GM21737 (cell line): Measurements from ENCODE around the gene GCN1.
"Not testable (repeated sequence)": the region's sequence is repeated elsewhere in the genome, so short reads cannot be mapped to it uniquely, and the experiment has no call there.

Source experiments
- ATAC-seq: cut with Tn5 transposase; IDR thresholded peaks from one replicate; pipeline ENCODE4 v1.9.1; 2021; ENCODE audit warnings: mild to moderate bottlenecking, moderate library complexity; ENCODE audit not compliant: unreplicated experiment

The GCN1 gene

GRCh38 chr12:120214626-120215356 is 20.3 kb upstream of the GCN1 start:
- ATAC-seq, result no peak

- ATAC-seq, result no peak
These were observed 19.2 kb upstream of the GCN1 start for GRCh38 chr12:120213758-120214157.

GRCh38 chr12:120213182-120213581 is 18.7 kb upstream of the GCN1 start:
- ATAC-seq, result not testable (repeated sequence)

GRCh38 chr12:120212301-120212700 is 17.8 kb upstream of the GCN1 start:
- no peak for ATAC-seq

- no peak for ATAC-seq
These were observed 17.4 kb upstream of the GCN1 start for GRCh38 chr12:120211904-120212283.

GRCh38 chr12:120211243-120211903 is 16.9 kb upstream of the GCN1 start:
- ATAC-seq, result no peak

GRCh38 chr12:120209851-120210250 is 15.3 kb upstream of the GCN1 start:
- no peak for ATAC-seq

- no peak for ATAC-seq
These were observed 12.7 kb upstream of the GCN1 start for GRCh38 chr12:120207227-120207626.

GRCh38 chr12:120206781-120207180 is 12.3 kb upstream of the GCN1 start:
- ATAC-seq, result not testable (repeated sequence)

GRCh38 chr12:120206228-120206627 is 11.7 kb upstream of the GCN1 start:
- ATAC-seq, result no peak

- no peak for ATAC-seq
These were observed 9.7 kb upstream of the GCN1 start for GRCh38 chr12:120204171-120204570.

- no peak for ATAC-seq
These were observed 5.9 kb upstream of the GCN1 start for GRCh38 chr12:120200364-120200800.

GRCh38 chr12:120199595-120200306 is 5.2 kb upstream of the GCN1 start:
- no peak for ATAC-seq

- no peak for ATAC-seq
These were observed 4.5 kb upstream of the GCN1 start for GRCh38 chr12:120199025-120199424.

GRCh38 chr12:120197542-120197887 is 3.0 kb upstream of the GCN1 start:
- ATAC-seq, result no peak

- not testable (repeated sequence) for ATAC-seq
These were observed 2.5 kb upstream of the GCN1 start for GRCh38 chr12:120196817-120197541.

- ATAC-seq, result no peak
These were observed 1.8 kb upstream of the GCN1 start for GRCh38 chr12:120196363-120196762.

GRCh38 chr12:120194226-120194533 is 335 bp downstream of the GCN1 start:
- ATAC-seq, result no peak

GRCh38 chr12:120193286-120193685 is 1.2 kb downstream of the GCN1 start:
- ATAC-seq, result not testable (repeated sequence)

GRCh38 chr12:120190985-120191480 is 3.5 kb downstream of the GCN1 start:
- ATAC-seq, result no peak

GRCh38 chr12:120190386-120190785 is 4.1 kb downstream of the GCN1 start:
- ATAC-seq, result no peak
